GM12891 (cell line): ENCODE data around the gene RPL6.

Experiments used
- PAX5 ChIP-seq: IDR thresholded peaks from 2 replicates; pipeline ENCODE4 v1.6.1; 2011; ENCODE audit warnings: low read length, moderate library complexity, mild to moderate bottlenecking; ENCODE audit not compliant: insufficient read depth, severe bottlenecking
- POLR2A ChIP-seq: IDR thresholded peaks from 2 replicates; pipeline ENCODE4 v1.6.1; 2011; ENCODE audit warnings: low read depth, low read length, control low read depth
- POLR2AphosphoS5 ChIP-seq: IDR thresholded peaks from 2 replicates; pipeline ENCODE4 v1.6.1; 2011; ENCODE audit warnings: low read depth, low read length, control low read depth

DNA sequence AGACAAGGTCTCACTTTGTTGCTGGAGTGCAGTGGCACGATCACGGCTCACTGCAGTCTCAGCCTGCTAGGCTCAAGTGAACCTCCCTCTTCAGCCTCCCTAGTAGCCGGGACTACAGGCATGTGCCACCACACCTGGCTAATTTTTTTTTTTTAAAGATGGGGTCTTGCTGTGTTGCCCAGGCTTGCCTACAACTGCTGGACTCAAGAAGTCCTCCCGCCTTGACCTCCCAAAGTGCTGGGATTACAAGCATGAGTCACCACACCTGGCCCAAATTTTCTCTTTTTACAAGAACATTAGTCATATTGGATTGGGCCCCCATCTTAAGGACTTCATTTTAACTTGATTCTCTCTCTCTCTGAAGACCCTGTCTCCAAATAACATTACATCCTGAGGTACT, 20.2 kb downstream of the RPL6 start:
- TF ChIP-seq POLR2A (no peak), POLR2AphosphoS5 (no peak), PAX5 (no peak)
